T-cell (primary cell): ENCODE data around the gene IRX4. TPM values are rescaled to one million over a fixed set of nuclear protein-coding genes. Genes with fewer than 3 reads are reported as not detected.

Experiments used
- ATAC-seq, 4 experiments: fragments of 200-7000 bp in 3 of 4; fragments of 150-1000 bp in 1 of 4; cut with Tn5 transposase; replicated peaks in 1 of 4; 1 replicate in 3 of 4; 2 replicates in 1 of 4; pipeline ENCODE4 v1.10.0; 2021; ENCODE audit warnings: moderate library complexity in 3 of 4, mild to moderate bottlenecking in 2 of 4, moderate number of reproducible peaks in 1 of 4
- CTCF ChIA-PET, 2 donors: fragments of 300-600 bp; sonication (Branson Sonifier 250); formaldehyde crosslinking; loops; one replicate each; lab custom pipeline; 2022; ENCODE audit warnings: antibody characterized with exemption in 2 of 2; lab: Charles Lee
- POLR2A ChIA-PET, 2 donors: fragments of 300-600 bp; sonication (Branson Sonifier 250); formaldehyde crosslinking; loops; one replicate each; lab custom pipeline; 2022; ENCODE audit warnings: antibody characterized with exemption in 2 of 2; lab: Charles Lee
- DNase-seq, 35 experiments: peaks; one replicate each; pipeline versions ENCODE4 v3.0.0 to v3.0.0-alpha.2; 2013 to 2023
- H3K27ac ChIP-seq: one replicate; pipeline ENCODE4 v1.5.1; 2013; ENCODE audit warnings: low read length
- H3K27me3 ChIP-seq, 2 experiments: replicated peaks in 1 of 2; 1 replicate in 1 of 2; 2 replicates in 1 of 2; pipeline versions ENCODE4 v1.6.1 to v1.7.0; 2013; ENCODE audit warnings: low read length in 1 of 2, mixed read lengths in 1 of 2; ENCODE audit not compliant: control insufficient read depth in 2 of 2, insufficient read depth in 2 of 2; ENCODE audit errors: extremely low read depth in 1 of 2
- H3K36me3 ChIP-seq, 2 donors: 1 replicate in 1 of 2; 2 replicates in 1 of 2; pipeline versions ENCODE4 v1.6.1 to v1.7.0; 2013; ENCODE audit warnings: low read length in 1 of 2; ENCODE audit not compliant: control insufficient read depth in 2 of 2, insufficient read depth in 1 of 2; ENCODE audit errors: extremely low read depth in 1 of 2
- H3K4me1 ChIP-seq, 2 experiments: 1 replicate in 1 of 2; 2 replicates in 1 of 2; pipeline versions ENCODE4 v1.6.1 to v1.7.0; 2013; ENCODE audit warnings: low read length in 2 of 2, mixed read lengths in 1 of 2; ENCODE audit not compliant: insufficient read depth in 2 of 2, control insufficient read depth in 1 of 2; ENCODE audit errors: extremely low read depth in 1 of 2
- H3K4me3 ChIP-seq, 2 donors: 1 replicate in 1 of 2; 2 replicates in 1 of 2; pipeline versions ENCODE4 v1.5.1 to v1.7.0; 2013; ENCODE audit warnings: mild to moderate bottlenecking in 2 of 2, low read length in 1 of 2, moderate library complexity in 1 of 2; ENCODE audit not compliant: control insufficient read depth in 1 of 2; ENCODE audit errors: extremely low read depth in 1 of 2
- H3K9me3 ChIP-seq: 2 replicates; pipeline ENCODE4 v1.7.0; 2013
- H3K27ac Mint-ChIP-seq, 2 donors: one replicate each; pipeline ENCODE4 v1.8.0; 2020 to 2021; ENCODE audit warnings: mild to moderate bottlenecking in 2 of 2, mixed read lengths in 2 of 2
- H3K27me3 Mint-ChIP-seq, 2 donors: one replicate each; pipeline ENCODE4 v1.8.0; 2021 to 2022; ENCODE audit warnings: mixed read lengths in 2 of 2
- H3K36me3 Mint-ChIP-seq: one replicate; pipeline ENCODE4 v1.8.0; 2021; ENCODE audit warnings: mixed read lengths
- H3K4me1 Mint-ChIP-seq, 3 donors: one replicate each; pipeline ENCODE4 v1.8.0; 2020 to 2022; ENCODE audit warnings: mixed read lengths in 3 of 3, mild to moderate bottlenecking in 1 of 3
- H3K4me3 Mint-ChIP-seq, 3 donors: one replicate each; pipeline ENCODE4 v1.8.0; 2020 to 2022; ENCODE audit warnings: mild to moderate bottlenecking in 3 of 3, mixed read lengths in 3 of 3, moderate library complexity in 3 of 3
- H3K9me3 Mint-ChIP-seq, 3 donors: one replicate each; pipeline ENCODE4 v1.8.0; 2020 to 2022; ENCODE audit warnings: mixed read lengths in 3 of 3
- WGBS: methylation state at CpG from one replicate; pipeline ENCODE4 v1.1.5; 2013; ENCODE audit warnings: missing lambda C conversion rate; ENCODE audit not compliant: insufficient coverage; 5-methylcytosine and 5-hydroxymethylcytosine counted together
- total RNA-seq, 35 experiments: library from RNA in 6 of 35; stranded (reverse) in 6 of 35; fragments of 120-200 nt in 1 of 35; gene quantifications; one replicate each; pipeline versions ENCODE4 v1.2.1 to v1.2.4 and lab custom pipeline; 2013 to 2026

Gene IRX4
- total RNA-seq, 5 donors from 2014 or later (not counting 1 experiment from before 2014, with no cell fraction given) = not detected

DNA sequence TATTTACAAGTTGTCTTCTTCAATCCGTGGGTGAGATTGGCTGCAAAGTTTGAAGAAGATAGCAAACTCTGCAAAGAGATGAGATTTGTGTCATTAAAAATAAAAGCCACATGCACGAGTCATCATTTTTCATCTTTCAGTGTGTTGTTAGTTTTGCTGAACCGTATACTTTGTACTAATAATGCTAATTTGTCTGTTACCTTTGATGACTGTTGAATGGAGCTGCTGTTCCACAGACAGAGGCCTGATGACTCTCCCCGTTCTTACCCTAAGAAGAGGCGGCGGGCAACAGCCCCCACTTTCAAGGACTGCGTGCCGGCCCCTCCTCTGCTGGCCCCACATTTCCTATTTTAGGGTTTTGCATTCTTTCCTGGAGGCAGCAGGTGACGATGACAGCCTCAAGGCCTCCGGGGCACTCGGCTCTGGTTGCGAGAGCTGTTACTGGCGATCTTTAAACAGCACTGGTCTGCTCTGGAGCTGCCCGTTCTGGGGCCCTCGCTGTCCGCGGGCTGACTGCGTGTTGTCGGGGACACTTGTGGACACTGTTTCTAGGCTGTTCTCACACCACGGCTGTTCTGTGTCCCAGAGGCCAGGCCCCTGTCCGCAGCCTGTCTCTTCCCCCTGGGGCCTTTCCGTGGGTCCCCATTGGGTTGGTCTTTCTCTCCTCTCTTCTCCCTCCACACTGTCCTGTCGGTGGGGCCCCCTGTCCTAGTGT, 46.4 kb downstream of the IRX4 start:
- no peaks in the 10 kb centered on the region for H3K9me3 ChIP-seq
- peaks cover 3 to 31% of the 10 kb centered on the region in 2 donors for H3K27me3 Mint-ChIP-seq
- H3K27ac ChIP-seq = no peak overlapping the region
- no peak overlapping the region for H3K4me3 ChIP-seq
- no peak for DNase-seq
- ChIA-PET CTCF (no interaction called here), POLR2A (no interaction called here)
- no peaks in the 10 kb centered on the region for H3K9me3 Mint-ChIP-seq
- peaks cover 0 to 70% of the 10 kb centered on the region in 2 experiments for H3K27me3 ChIP-seq
- H3K4me1 Mint-ChIP-seq = no peaks in the 10 kb centered on the region
- no peak overlapping the region for H3K4me3 Mint-ChIP-seq
- no peaks in the 10 kb centered on the region for H3K4me1 ChIP-seq
- H3K27ac Mint-ChIP-seq = no peak overlapping the region
- WGBS = 71% methylated on average over 20 of the region's 23 CpGs
- no peaks in the 10 kb centered on the region for H3K36me3 ChIP-seq
- no peak for ATAC-seq
- no peaks in the 10 kb centered on the region for H3K36me3 Mint-ChIP-seq

DNA sequence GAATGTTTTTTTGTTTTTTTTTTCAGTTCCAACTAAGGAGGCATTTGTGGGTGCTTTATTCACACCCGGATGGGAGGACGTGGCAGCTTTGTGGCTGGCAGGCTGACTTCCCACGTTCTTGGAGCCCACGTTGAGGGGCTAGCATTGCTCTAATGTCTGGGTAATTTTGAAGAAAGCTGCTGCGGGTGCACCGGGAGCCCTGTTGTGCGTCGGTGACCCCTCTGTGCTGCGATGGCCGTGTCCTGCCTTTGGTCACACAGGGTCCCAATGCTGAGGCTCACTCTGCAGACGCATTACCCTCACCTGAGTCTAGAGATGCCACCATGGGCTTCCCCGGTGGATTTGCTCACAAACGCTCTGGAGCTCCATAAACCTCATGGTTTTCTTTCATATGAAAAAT, 47.3 kb downstream of the IRX4 start:
- Mint-ChIP-seq H3K9me3 (no peaks in the 10 kb centered on the region), H3K36me3 (peaks cover 2% of the 10 kb centered on the region), H3K27ac (no peak overlapping the region), H3K4me3 (no peak overlapping the region), H3K4me1 (no peaks in the 10 kb centered on the region), H3K27me3 (peaks cover 1 to 23% of the 10 kb centered on the region in 2 donors)
- ATAC-seq = no peak
- no peaks in the 10 kb centered on the region for H3K4me1 ChIP-seq
- ChIA-PET CTCF (no interaction called here), POLR2A (no interaction called here)
- H3K36me3 ChIP-seq = no peaks in the 10 kb centered on the region
- H3K9me3 ChIP-seq = no peaks in the 10 kb centered on the region
- no peak for DNase-seq
- 71% methylated on average over 8 of the region's 13 CpGs for WGBS
- H3K4me3 ChIP-seq = no peak overlapping the region
- H3K27ac ChIP-seq = no peak overlapping the region
- H3K27me3 ChIP-seq = peaks cover 0 to 61% of the 10 kb centered on the region in 2 experiments

DNA sequence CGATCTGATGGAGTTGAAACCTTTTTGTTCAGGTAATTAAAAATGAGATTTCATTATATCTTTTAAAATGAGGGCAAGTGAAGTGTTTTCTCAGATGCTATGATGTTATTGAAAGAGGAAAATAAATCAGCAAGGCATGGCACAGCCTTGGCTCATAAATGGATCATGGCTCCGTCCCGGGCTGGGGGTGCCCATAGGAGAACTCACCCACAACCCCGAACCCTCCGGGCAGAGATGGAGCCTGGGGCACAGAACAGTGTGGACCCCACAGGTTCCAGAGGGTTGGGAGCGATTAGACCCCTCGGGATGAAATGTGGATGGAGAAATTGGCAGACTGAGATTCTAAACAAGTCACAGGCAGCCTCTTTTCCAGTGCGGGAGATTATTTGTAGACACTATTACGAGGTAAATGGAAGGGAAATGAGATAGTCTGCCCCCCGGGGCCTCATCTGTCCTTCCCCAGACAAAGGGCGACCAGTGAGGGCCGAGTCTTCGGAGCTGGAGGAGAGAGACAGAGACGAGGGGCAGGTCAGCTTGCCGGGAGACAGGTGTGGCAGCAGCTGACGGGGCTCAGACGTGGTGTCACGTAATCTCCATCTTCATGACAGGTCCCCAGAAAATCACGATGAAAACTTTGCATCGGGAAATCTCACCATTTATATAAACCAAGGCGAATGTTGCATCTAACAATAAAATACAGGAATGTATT, 47.9 kb downstream of the IRX4 start:
- ChIA-PET POLR2A (no interaction called here), CTCF (no interaction called here)
- no peaks in the 10 kb centered on the region for H3K9me3 Mint-ChIP-seq
- WGBS = 79% methylated on average over 8 of the region's 21 CpGs
- peaks cover 0 to 19% of the 10 kb centered on the region in 2 donors for H3K27me3 Mint-ChIP-seq
- Histone ChIP-seq H3K4me3 (no peak overlapping the region), H3K27ac (no peak overlapping the region), H3K4me1 (no peaks in the 10 kb centered on the region), H3K9me3 (no peaks in the 10 kb centered on the region), H3K36me3 (no peaks in the 10 kb centered on the region), H3K27me3 (peaks cover 0 to 55% of the 10 kb centered on the region in 2 experiments)
- no peak for DNase-seq
- H3K36me3 Mint-ChIP-seq = peaks cover 2% of the 10 kb centered on the region
- H3K4me1 Mint-ChIP-seq = no peaks in the 10 kb centered on the region
- no peak overlapping the region for H3K27ac Mint-ChIP-seq
- no peak for ATAC-seq
- H3K4me3 Mint-ChIP-seq = no peak overlapping the region

DNA sequence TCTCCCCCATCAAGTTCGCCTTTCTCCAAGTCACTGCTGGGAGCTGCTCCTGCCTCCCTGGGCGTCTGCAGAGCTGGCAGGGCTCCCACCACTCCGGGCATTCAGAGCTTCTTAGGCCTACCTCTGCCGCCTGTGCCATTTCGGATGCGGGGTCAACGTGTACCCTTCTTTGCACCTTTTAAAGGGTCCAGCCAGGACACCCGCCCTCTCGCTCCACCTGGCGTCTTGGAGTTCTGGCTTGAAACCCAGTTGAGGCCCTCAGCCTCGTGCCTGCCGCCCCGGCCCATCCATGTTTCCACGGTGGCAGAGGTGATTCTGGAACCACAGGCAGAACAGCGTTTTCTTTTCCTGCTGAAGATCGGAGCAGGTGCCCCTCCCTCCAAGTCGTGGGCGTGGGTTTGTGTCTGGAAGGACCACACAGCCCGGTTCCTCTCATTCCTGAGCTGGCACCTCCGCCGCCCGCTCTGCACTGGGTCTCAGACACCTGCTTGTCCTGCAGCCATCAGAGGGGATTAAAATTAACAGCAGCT, 48.6 kb downstream of the IRX4 start:
- ATAC-seq (no peak), DNase-seq (no peak)
- POLR2A ChIA-PET = no interaction called here
- no peak overlapping the region for H3K4me3 ChIP-seq
- no peaks in the 10 kb centered on the region for H3K4me1 Mint-ChIP-seq
- no peak overlapping the region for H3K4me3 Mint-ChIP-seq
- H3K27me3 Mint-ChIP-seq = peaks cover 0 to 12% of the 10 kb centered on the region in 2 donors
- 81% methylated on average over 22 of the region's 22 CpGs for WGBS
- H3K27ac Mint-ChIP-seq = no peak overlapping the region
- H3K4me1 ChIP-seq = no peaks in the 10 kb centered on the region
- H3K27me3 ChIP-seq = peaks cover 0 to 50% of the 10 kb centered on the region in 2 experiments
- H3K36me3 Mint-ChIP-seq = peaks cover 2% of the 10 kb centered on the region
- no peaks in the 10 kb centered on the region for H3K36me3 ChIP-seq
- no peak overlapping the region for H3K27ac ChIP-seq
- CTCF ChIA-PET = no interaction called here
- no peaks in the 10 kb centered on the region for H3K9me3 Mint-ChIP-seq
- no peaks in the 10 kb centered on the region for H3K9me3 ChIP-seq

DNA sequence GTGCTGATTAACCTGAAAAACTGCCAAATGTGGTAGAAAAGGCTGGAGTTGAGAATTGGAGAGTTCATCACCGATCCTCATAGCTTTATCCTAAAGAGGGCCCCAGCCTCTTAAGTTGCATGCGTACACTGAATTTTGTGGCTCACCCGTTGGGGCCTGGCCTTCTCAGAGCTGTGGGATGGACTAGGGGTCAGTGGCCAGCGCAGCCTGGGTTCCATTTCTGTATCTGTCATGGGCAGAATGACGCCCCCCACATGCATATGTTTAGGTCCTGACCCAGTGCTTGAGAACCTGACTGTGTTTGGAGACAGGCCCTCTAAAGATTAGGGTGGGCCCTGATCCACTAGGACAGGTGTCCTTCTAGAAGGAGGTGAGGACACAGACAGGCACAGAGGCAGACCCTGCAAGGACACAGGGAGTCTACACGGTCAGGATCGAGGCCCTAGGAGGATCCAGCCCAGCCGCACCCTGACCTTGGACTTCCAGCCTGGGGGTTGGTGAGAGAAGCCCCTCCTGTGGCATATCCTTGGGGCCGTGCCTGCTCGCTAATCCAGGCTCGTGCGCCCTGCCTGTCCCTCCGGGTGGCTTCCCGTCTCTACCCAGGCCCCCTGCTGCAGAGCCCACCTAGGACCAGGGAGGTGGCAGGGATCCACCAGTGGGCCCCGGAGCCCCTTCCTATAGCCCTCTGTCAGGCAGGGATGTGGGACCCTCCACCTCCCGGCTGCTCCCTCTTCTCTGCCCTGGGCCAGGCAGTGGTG, 49.3 kb downstream of the IRX4 start:
- WGBS = 86% methylated on average over 12 of the region's 16 CpGs
- peaks cover 0 to 44% of the 10 kb centered on the region in 2 experiments for H3K27me3 ChIP-seq
- H3K9me3 ChIP-seq = no peaks in the 10 kb centered on the region
- H3K36me3 Mint-ChIP-seq = peaks cover 2% of the 10 kb centered on the region
- no peaks in the 10 kb centered on the region for H3K4me1 ChIP-seq
- no peak overlapping the region for H3K27ac Mint-ChIP-seq
- H3K27me3 Mint-ChIP-seq = peaks cover 0 to 9% of the 10 kb centered on the region in 2 donors
- CTCF ChIA-PET = no interaction called here
- H3K9me3 Mint-ChIP-seq = no peaks in the 10 kb centered on the region
- no peak for ATAC-seq
- no peaks in the 10 kb centered on the region for H3K36me3 ChIP-seq
- H3K27ac ChIP-seq = no peak overlapping the region
- DNase-seq = no peak
- H3K4me3 Mint-ChIP-seq = no peak overlapping the region
- no peaks in the 10 kb centered on the region for H3K4me1 Mint-ChIP-seq
- POLR2A ChIA-PET = no interaction called here
- no peak overlapping the region for H3K4me3 ChIP-seq

DNA sequence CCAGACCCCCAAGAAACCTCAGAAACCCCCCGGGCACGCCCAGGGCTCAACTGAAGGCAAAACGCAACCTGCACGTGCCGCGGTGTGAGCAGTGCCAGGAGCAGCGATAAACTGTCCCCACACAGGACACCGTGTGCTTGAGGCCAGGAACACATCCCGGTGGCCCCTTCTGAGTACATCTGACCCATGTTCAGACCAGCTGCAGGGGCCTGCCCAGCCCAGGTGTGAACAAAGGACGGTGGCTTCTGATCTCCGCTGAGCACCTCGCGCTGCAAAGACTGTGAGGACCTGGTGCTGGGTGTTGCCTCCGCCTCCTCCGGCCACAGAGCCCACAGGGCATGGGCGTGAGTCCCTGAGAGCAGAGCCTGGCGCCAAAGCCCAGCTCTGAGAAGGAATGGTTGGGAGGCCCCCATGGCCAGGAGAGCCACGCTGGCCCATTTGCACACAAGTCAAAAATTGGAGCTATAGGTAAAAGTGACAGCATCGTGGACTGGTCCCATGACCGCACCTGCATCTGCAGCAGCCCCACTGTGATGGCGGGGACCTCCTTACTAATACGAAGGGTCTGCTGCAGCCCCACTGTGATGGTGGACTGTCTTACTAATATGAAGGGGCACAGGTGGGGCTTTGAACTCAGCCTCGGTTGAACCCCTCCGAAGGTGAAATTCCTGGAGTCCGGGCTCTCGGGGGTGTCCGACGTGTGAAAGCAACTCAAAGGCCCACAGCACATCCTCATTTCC, 50.0 kb downstream of the IRX4 start:
- Mint-ChIP-seq H3K9me3 (no peaks in the 10 kb centered on the region), H3K27ac (no peak overlapping the region), H3K27me3 (peaks cover 0 to 5% of the 10 kb centered on the region in 2 donors), H3K4me1 (no peaks in the 10 kb centered on the region), H3K4me3 (no peak overlapping the region), H3K36me3 (peaks cover 2% of the 10 kb centered on the region)
- no peak overlapping the region for H3K27ac ChIP-seq
- ATAC-seq (no peak), DNase-seq (no peak)
- ChIA-PET POLR2A (no interaction called here), CTCF (interaction anchor here in 1 of 2 donors (0.6 kb wide), 1 partner anchor 74 kb away, joined by 4 read pairs; no protein-coding TSS in a partner anchor)
- no peaks in the 10 kb centered on the region for H3K36me3 ChIP-seq
- no peaks in the 10 kb centered on the region for H3K9me3 ChIP-seq
- peaks cover 0 to 3% of the 10 kb centered on the region in 2 experiments for H3K4me1 ChIP-seq
- no peak overlapping the region for H3K4me3 ChIP-seq
- WGBS = 74% methylated on average over 18 of the region's 28 CpGs
- peaks cover 0 to 39% of the 10 kb centered on the region in 2 experiments for H3K27me3 ChIP-seq
